ENCODE results near the gene EPB41L4B. TPM values are rescaled to one million over a fixed set of nuclear protein-coding genes. Genes with fewer than 3 reads are reported as not detected.
A peak's percentile ranks its signal among the peaks of the same experiment; 100 is the strongest.
"Not testable (repeated sequence)": the region's sequence is repeated elsewhere in the genome, so short reads cannot be mapped to it uniquely, and the experiment has no call there.

The EPB41L4B gene
- 1.4 TPM for polyA plus RNA-seq (2013, experiment 1 of 2; ENCODE audit: insufficient read length)
- polyA plus RNA-seq (2013, experiment 2 of 2; ENCODE audit: insufficient read length) = 1.9 TPM

GRCh38 chr9:109320742-109321448 is at the start of gene EPB41L4B:
Gene EPB41L4B, minus strand, starts transcription at chr9:109321059. Its CDS starts 613 bp downstream, at chr9:109320446.
- DNase-seq = peak; percentile 74

GRCh38 chr9:109369285-109369684 is 48.4 kb upstream of the EPB41L4B start:
- no peak for DNase-seq

GRCh38 chr9:109360771-109361170 is 39.9 kb upstream of the EPB41L4B start:
- no peak for DNase-seq

DNA sequence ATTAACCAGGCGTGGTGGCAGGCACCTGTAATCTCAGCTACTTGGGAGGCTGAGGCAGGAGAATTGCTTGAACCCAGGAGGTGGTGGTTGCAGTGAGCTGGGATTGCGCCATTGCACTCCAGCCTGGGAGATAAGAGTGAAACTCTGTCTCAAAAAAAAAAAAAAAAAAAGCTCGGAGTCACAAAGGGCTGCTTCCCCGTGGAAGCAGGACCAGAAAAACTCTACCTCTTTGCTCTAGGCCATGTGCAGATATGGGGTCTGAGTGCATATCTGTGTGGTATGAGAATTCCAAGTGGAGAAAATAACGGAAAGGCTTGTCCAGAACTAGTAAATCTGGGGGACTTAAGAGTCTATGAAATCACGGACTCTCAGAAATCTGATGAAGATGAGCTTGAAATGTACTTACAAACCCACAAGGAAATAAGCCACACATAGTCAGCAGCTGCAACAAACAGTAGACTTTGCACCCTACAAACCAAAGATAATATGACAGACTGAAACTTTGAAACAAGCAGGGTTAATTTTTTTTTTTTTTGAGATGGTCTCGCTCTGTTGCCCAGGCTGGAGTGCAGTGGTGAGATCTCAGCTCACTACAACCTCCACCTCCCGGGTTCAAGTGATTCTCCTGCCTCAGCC is 38.2 kb upstream of the EPB41L4B start:
- DNase-seq = not testable (repeated sequence)

GRCh38 chr9:109355564-109356297 is 34.9 kb upstream of the EPB41L4B start:
- DNase-seq = no peak

DNA sequence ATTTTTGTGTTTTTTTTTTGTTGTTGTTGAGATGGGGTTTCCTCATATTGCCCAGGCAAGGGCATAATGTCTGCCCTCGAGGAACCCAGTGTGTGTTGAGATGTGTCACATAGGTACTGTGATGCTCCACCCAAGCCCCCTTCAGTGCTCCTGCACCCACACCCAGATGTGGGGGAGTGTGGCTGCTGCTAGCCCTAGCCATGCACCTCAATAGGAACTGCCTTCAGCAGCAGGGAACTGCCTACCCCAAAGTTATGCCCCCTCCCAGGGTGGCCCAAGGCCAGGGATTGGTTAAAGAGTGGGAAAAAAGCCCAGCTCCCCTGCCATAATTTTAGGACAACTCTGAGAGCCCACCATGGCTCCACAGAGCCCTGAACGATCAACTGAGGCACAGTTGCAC is 33.3 kb upstream of the EPB41L4B start:
- no peak for DNase-seq

GRCh38 chr9:109351032-109351431 is 30.2 kb upstream of the EPB41L4B start:
- DNase-seq = no peak

GRCh38 chr9:109349421-109349846 is 28.6 kb upstream of the EPB41L4B start:
- peak; percentile 95 for DNase-seq

GRCh38 chr9:109346904-109347303 is 26.0 kb upstream of the EPB41L4B start:
- DNase-seq = peak; percentile 11

GRCh38 chr9:109344866-109345265 is 24.0 kb upstream of the EPB41L4B start:
- no peak for DNase-seq

DNA sequence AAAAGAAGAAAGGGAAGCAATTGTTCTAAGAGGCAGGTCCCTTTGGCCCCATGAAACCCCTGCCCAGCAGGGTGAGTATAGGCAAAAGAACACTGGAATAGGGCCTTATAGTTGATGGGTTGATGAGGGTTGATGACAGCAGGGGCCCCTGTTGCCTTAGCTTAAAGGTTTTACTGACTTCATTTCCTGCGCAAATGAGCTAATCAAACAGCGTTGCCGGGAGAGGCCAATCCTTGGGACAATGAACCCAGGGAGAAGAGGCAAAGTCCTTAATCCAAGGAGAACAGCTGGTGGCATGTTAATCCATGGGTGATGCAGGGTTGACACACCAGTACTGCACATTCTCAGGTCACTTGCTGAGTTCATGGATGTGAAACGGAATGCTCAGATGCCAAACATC is 22.0 kb upstream of the EPB41L4B start:
- no peak for DNase-seq

DNA sequence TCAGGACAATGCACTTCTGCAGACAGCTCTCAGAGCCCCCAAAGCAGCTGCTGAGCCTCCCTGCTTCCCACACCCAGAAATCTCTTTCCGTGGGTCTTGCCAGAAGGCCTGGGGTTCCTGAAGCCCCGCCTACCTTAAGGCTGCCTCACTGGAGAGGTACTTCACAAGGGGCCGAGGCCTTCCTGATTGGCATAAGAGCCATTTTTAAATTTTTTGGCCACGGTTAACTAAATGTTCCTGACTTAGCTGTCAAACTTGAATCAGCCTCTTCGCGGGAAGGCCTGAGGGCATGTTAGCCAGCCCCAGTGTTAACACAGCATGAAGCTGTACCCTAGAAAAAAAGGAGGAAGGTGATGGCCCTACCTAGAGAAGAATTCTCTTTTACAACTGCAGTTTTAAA is 20.7 kb upstream of the EPB41L4B start:
- no peak for DNase-seq

- not testable (repeated sequence) for DNase-seq
These were observed 20.1 kb upstream of the EPB41L4B start for GRCh38 chr9:109340979-109341378.

- no peak for DNase-seq
These were observed 15.6 kb upstream of the EPB41L4B start for GRCh38 chr9:109336409-109336808.

DNA sequence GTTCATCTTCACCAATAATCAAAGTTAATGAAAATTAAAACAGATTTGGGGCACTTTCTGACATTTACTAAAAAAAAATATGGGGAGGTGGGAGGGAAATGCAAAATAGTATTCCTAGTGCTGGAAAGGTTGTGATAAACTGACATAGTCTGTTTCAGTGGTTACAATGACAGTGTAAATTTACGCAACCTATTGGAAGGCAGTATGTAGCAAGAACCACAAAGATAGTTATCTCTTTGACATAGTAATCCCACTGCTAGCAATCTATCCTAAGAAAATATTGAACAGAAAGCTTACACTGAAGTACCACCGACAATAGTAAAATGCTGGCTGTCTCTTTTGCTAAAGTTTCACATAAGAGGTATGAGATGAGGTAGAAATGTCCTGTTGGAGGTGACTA is 15.1 kb upstream of the EPB41L4B start:
- DNase-seq = no peak

DNA sequence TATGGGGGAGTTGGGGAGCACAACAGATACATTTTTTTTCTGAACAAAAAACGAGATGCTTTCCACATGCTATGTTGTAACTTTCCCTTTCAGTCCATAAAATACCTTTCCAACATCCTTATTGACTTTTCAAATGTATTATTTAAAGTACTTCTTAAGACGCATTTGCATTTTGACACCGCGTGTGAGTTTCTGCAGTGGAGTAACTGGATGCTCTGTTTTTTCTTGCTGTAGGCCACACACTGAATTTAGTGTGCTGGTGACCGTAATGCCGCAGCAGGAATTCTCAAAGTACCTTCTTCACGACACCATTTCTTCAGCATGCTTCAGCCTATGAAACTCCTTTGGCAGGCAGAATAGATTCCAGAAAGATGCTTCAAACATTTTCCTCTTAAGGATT is 14.3 kb upstream of the EPB41L4B start:
- DNase-seq = no peak

GRCh38 chr9:109331353-109331752 is 10.5 kb upstream of the EPB41L4B start:
- no peak for DNase-seq

DNA sequence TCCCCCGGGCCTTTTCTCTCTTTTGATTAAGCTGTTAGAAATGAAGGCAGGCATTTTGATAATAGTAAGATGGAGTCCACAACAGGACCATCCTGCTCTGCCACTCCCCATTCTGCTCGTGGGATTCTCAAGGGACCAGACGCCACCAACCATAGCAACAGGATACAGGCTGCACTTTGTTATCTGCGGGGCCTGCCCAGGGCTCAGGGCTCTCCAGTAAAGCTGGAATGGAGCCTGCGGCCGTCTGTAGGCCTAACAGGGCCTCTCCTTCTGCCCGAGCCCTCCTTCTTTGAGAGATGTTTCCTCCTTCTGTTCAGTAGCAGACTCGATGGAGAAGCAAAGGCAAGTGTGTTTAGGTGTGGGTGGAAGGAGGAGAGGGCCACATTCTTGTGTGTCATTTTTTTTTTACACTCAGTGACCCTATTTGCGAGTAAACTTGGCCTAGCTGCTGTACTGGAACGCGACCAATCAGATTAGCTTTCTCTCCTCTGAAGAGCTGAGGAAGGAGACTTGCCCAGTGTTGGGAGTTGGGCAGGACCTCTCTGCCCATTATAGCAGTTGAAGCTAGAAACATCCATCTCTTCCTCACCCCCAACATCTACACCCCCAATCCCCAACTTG is 8.9 kb upstream of the EPB41L4B start:
- peak; percentile 21 for DNase-seq

DNA sequence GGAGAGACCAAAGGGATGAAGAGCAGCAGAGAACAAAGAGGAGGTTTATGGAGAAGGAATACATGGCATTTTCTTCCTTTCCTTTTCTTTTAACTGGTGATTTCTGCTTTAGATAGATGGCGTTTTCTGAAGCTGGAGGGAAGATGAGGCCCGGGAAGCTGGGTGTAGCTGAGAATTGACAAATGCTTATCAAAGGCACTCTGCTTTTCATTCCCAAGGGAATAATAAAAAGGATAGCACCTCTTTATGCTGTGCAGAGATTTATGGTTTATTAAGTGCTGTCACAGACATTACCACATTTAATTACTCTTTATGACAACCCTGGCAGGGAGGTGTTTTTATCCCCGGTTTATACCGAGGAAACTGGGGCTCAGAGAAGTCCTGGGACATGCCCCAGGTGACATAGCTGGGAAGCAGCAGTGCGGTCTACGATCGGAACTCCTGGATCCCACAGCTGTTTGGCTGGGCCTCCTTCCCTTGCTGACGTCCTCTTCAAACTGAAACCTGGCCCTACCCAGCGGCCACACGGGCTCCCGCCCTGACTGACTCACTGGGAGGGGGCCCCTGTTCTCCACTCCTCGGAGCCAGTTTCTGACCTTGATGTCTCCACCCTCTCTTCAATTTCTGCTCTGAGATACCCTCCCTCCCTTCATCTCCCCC is 8.2 kb upstream of the EPB41L4B start:
- peak; percentile 32 for DNase-seq

GRCh38 chr9:109325089-109325488 is 4.2 kb upstream of the EPB41L4B start:
- DNase-seq = no peak

- DNase-seq = no peak
These were observed 2.9 kb upstream of the EPB41L4B start for GRCh38 chr9:109323771-109324170.

GRCh38 chr9:109321727-109322126 is 868 bp upstream of the EPB41L4B start:
- no peak for DNase-seq

Measured in fibroblast of skin of scalp (primary cell).